Right lung (tissue), 5 donors: ENCODE measurements around the gene HCFC1R1. TPM values are rescaled to one million over a fixed set of nuclear protein-coding genes. Genes with fewer than 3 reads are reported as not detected.

Experiments used
- DNase-seq, 2 donors: peaks; one replicate each; pipeline ENCODE4 v3.0.0-alpha.2; 2013
- polyA plus RNA-seq, 5 donors: library from polyadenylated mRNA; unstranded; fragments of 120-200 nt; gene quantifications; one replicate each; pipeline versions ENCODE4 v1.2.1 to v1.2.3, GENCODE V29; 2013; ENCODE audit warnings: inconsistent platforms in 1 of 5, low replicate concordance in 1 of 5; ENCODE audit not compliant: insufficient read length in 5 of 5, insufficient read depth in 1 of 5

Gene HCFC1R1
- polyA plus RNA-seq, 5 donors = 26.6 to 45.7 (median 34.8) TPM

- DNase-seq = peak; percentile 91
Measured at GRCh38 chr16:2980227-2981176, 43.2 kb downstream of the HCFC1R1 start, which contains the start of gene PKMYT1. PKMYT1 (minus strand) TSS chr16:2980446; CDS start chr16:2979657, 789 bp downstream.

GRCh38 chr16:2979669-2980226 lies 44.0 kb downstream of the HCFC1R1 start:
- DNase-seq = no peak

GRCh38 chr16:2977440-2977839 lies 46.3 kb downstream of the HCFC1R1 start:
- DNase-seq = peak; percentile 65 to 72

- no peak for DNase-seq
Measured at GRCh38 chr16:2976673-2977072, 47.1 kb downstream of the HCFC1R1 start.

- no peak for DNase-seq
Measured at GRCh38 chr16:2976201-2976600, 47.5 kb downstream of the HCFC1R1 start.

GRCh38 chr16:2975161-2975795 lies 48.5 kb downstream of the HCFC1R1 start:
- no peak for DNase-seq

- no peak for DNase-seq
Measured at GRCh38 chr16:2974319-2975056, 49.3 kb downstream of the HCFC1R1 start.

- no peak for DNase-seq
Measured at GRCh38 chr16:2973605-2974318, 50.0 kb downstream of the HCFC1R1 start.

- DNase-seq = peak in 1 of 2 donors; percentile 59
Measured at GRCh38 chr16:2973093-2973492, 50.6 kb downstream of the HCFC1R1 start.

Other genes with a start within 250 kb of the HCFC1R1 start
- gene ELOB, start 246.7 kb downstream of the HCFC1R1 start, polyA plus RNA-seq = 100 to 1,000 TPM; 133 to 296 (median 161) TPM
- under 1 TPM; 0.18 to 0.46 (median 0.22) TPM for gene PRSS33, start 236.4 kb downstream of the HCFC1R1 start, polyA plus RNA-seq
- not detected for gene PRSS41, start 225.5 kb downstream of the HCFC1R1 start, polyA plus RNA-seq
- gene PRSS21, start 206.7 kb downstream of the HCFC1R1 start, polyA plus RNA-seq = under 1 TPM in 3 of 5 donors, not detected in 2; 0.14 to 0.67 (median 0.23) TPM
- gene ZG16B, start 193.6 kb downstream of the HCFC1R1 start, polyA plus RNA-seq = under 1 TPM; 0.49 to 0.76 (median 0.59) TPM
- 10 to 100 TPM; 10.1 to 18.0 (median 15.8) TPM for gene PRSS22, start 165.8 kb downstream of the HCFC1R1 start, polyA plus RNA-seq
- gene FLYWCH2, start 140.7 kb downstream of the HCFC1R1 start, polyA plus RNA-seq = 10 to 100 TPM; 14.0 to 34.9 (median 19.8) TPM
- 10 to 100 TPM; 14.7 to 41.5 (median 20.0) TPM for gene FLYWCH1, start 112.0 kb downstream of the HCFC1R1 start, polyA plus RNA-seq
- under 1 TPM; 0.16 to 0.87 (median 0.26) TPM for gene KREMEN2, start 59.7 kb downstream of the HCFC1R1 start, polyA plus RNA-seq
- 10 to 100 TPM; 12.0 to 18.5 (median 13.2) TPM for gene PAQR4, start 54.6 kb downstream of the HCFC1R1 start, polyA plus RNA-seq
- 10 to 100 TPM; 14.5 to 22.9 (median 15.4) TPM for gene PKMYT1, start 43.5 kb downstream of the HCFC1R1 start, polyA plus RNA-seq
- gene CLDN9, start 11.0 kb downstream of the HCFC1R1 start, polyA plus RNA-seq = 1 to 10 TPM; 4.0 to 7.3 (median 6.3) TPM
- gene CLDN6, start 5.8 kb downstream of the HCFC1R1 start, polyA plus RNA-seq = 100 to 1,000 TPM in 4 of 5 donors, 10 to 100 TPM in 1; 86.3 to 124 (median 118) TPM
- gene TNFRSF12A, start 3.6 kb downstream of the HCFC1R1 start, polyA plus RNA-seq = 1 to 10 TPM; 2.7 to 6.8 (median 3.6) TPM
- gene THOC6, start 93 bp upstream of the HCFC1R1 start, polyA plus RNA-seq = 10 to 100 TPM; 20.0 to 37.5 (median 27.2) TPM
- 1 to 10 TPM; 2.2 to 5.1 (median 2.6) TPM for gene BICDL2, start 13.0 kb upstream of the HCFC1R1 start, polyA plus RNA-seq
- gene MMP25, start 22.6 kb upstream of the HCFC1R1 start, polyA plus RNA-seq = 1 to 10 TPM; 1.4 to 3.4 (median 2.1) TPM
- gene IL32, start 41.7 kb upstream of the HCFC1R1 start, polyA plus RNA-seq = 100 to 1,000 TPM in 1 of 5 donors, 10 to 100 TPM in 4; 39.7 to 103 (median 61.6) TPM
- under 1 TPM in 2 of 5 donors, not detected in 3; 0.09 to 0.12 TPM for gene ZSCAN10, start 75.4 kb upstream of the HCFC1R1 start, polyA plus RNA-seq
- 10 to 100 TPM; 12.6 to 20.4 (median 14.8) TPM for gene ZNF205, start 88.6 kb upstream of the HCFC1R1 start, polyA plus RNA-seq
- 10 to 100 TPM; 10.5 to 18.5 (median 14.7) TPM for gene ZNF213, start 111.1 kb upstream of the HCFC1R1 start, polyA plus RNA-seq
- gene OR1F1, start 164.3 kb upstream of the HCFC1R1 start, polyA plus RNA-seq = not detected
- 10 to 100 TPM; 11.3 to 15.4 (median 13.7) TPM for gene ZNF200, start 211.2 kb upstream of the HCFC1R1 start, polyA plus RNA-seq
- gene MEFV, start 232.7 kb upstream of the HCFC1R1 start, polyA plus RNA-seq = under 1 TPM; 0.40 to 0.67 (median 0.47) TPM